Fibroblast of skin of right biceps (primary cell): Measurements from ENCODE around the gene LIMS1.
"Not testable (repeated sequence)": the region's sequence is repeated elsewhere in the genome, so short reads cannot be mapped to it uniquely, and the experiment has no call there.

Source experiments
- DNase-seq: peaks from one replicate; pipeline ENCODE4 v3.0.0-alpha.2; 2013

Gene LIMS1

GRCh38 chr2:108670282-108670681 lies 136.0 kb downstream of the LIMS1 start:
- not testable (repeated sequence) for DNase-seq

GRCh38 chr2:108672200-108672805 lies 138.0 kb downstream of the LIMS1 start:
- not testable (repeated sequence) for DNase-seq

- DNase-seq: not testable (repeated sequence)
Observed at GRCh38 chr2:108676522-108676921, 142.3 kb downstream of the LIMS1 start.

- DNase-seq: not testable (repeated sequence)
Observed at GRCh38 chr2:108677239-108677744, 143.0 kb downstream of the LIMS1 start.

GRCh38 chr2:108678198-108678651 lies 144.0 kb downstream of the LIMS1 start:
- DNase-seq: peak; percentile 72

- DNase-seq: not testable (repeated sequence)
Observed at GRCh38 chr2:108680805-108681204, 146.5 kb downstream of the LIMS1 start.

- not testable (repeated sequence) for DNase-seq
Observed at GRCh38 chr2:108688818-108689756, 154.8 kb downstream of the LIMS1 start.

GRCh38 chr2:108690001-108690400 lies 155.7 kb downstream of the LIMS1 start:
- not testable (repeated sequence) for DNase-seq

- no peak for DNase-seq
Observed at GRCh38 chr2:108691447-108691846, 157.2 kb downstream of the LIMS1 start.

GRCh38 chr2:108701208-108701607 lies 166.9 kb downstream of the LIMS1 start:
- DNase-seq: no peak

GRCh38 chr2:108701806-108702205 lies 167.5 kb downstream of the LIMS1 start:
- DNase-seq: no peak

GRCh38 chr2:108704871-108705270 lies 170.6 kb downstream of the LIMS1 start:
- DNase-seq: no peak

- no peak for DNase-seq
Observed at GRCh38 chr2:108707300-108707699, 173.0 kb downstream of the LIMS1 start.

GRCh38 chr2:108716971-108717370 lies 182.7 kb downstream of the LIMS1 start:
- not testable (repeated sequence) for DNase-seq

- DNase-seq: peak; percentile 98
Observed at GRCh38 chr2:108719149-108720044, 185.1 kb downstream of the LIMS1 start, which contains the start of gene RANBP2. RANBP2 (plus strand) TSS chr2:108719482; CDS start chr2:108719607, 125 bp downstream.

GRCh38 chr2:108726048-108726447 lies 191.8 kb downstream of the LIMS1 start:
- not testable (repeated sequence) for DNase-seq

GRCh38 chr2:108734656-108735055 lies 200.4 kb downstream of the LIMS1 start:
- DNase-seq: peak; percentile 5
